ENCODE results near the gene GREB1.

GREB1 gene

GRCh38 chr2:11560806-11561205 is 27.0 kb downstream of the GREB1 start:
- DNase-seq, result no peak

- no peak for DNase-seq
Observed at GRCh38 chr2:11562011-11562410, 28.2 kb downstream of the GREB1 start.

- no peak for DNase-seq
Observed at GRCh38 chr2:11562476-11562875, 28.6 kb downstream of the GREB1 start.

GRCh38 chr2:11563784-11564666 is 30.2 kb downstream of the GREB1 start:
- DNase-seq, result no peak

- DNase-seq, result no peak
Observed at GRCh38 chr2:11564816-11565567, 31.1 kb downstream of the GREB1 start.

GRCh38 chr2:11566383-11566782 is 32.5 kb downstream of the GREB1 start:
- DNase-seq, result no peak

GRCh38 chr2:11567631-11568031 is 33.8 kb downstream of the GREB1 start:
- no peak for DNase-seq

- no peak for DNase-seq
Observed at GRCh38 chr2:11568436-11568835, 34.6 kb downstream of the GREB1 start.

- no peak for DNase-seq
Observed at GRCh38 chr2:11569636-11570035, 35.8 kb downstream of the GREB1 start.

GRCh38 chr2:11571170-11571569 is 37.3 kb downstream of the GREB1 start:
- DNase-seq, result no peak

GRCh38 chr2:11572996-11573395 is 39.2 kb downstream of the GREB1 start:
- DNase-seq, result no peak

- DNase-seq, result no peak
Observed at GRCh38 chr2:11573418-11574175, 39.8 kb downstream of the GREB1 start.

- DNase-seq, result no peak
Observed at GRCh38 chr2:11574176-11575046, 40.6 kb downstream of the GREB1 start.

GRCh38 chr2:11576398-11576797 is 42.6 kb downstream of the GREB1 start:
- no peak for DNase-seq

- no peak for DNase-seq
Observed at GRCh38 chr2:11577101-11577883, 43.4 kb downstream of the GREB1 start.

GRCh38 chr2:11578081-11578948 is 44.5 kb downstream of the GREB1 start:
- DNase-seq, result no peak

GRCh38 chr2:11578986-11579774 is 45.3 kb downstream of the GREB1 start:
- no peak for DNase-seq

GRCh38 chr2:11579867-11580659 is 46.2 kb downstream of the GREB1 start:
- no peak for DNase-seq

GRCh38 chr2:11580697-11581096 is 46.9 kb downstream of the GREB1 start:
- DNase-seq, result no peak
